GM19025 (cell line): ENCODE data around the gene CUTA.

Experiments
- ATAC-seq: cut with Tn5 transposase; IDR thresholded peaks from one replicate; pipeline ENCODE4 v1.9.1; 2021; ENCODE audit warnings: mild to moderate bottlenecking, low read depth, moderate library complexity; ENCODE audit not compliant: unreplicated experiment

Gene CUTA

DNA sequence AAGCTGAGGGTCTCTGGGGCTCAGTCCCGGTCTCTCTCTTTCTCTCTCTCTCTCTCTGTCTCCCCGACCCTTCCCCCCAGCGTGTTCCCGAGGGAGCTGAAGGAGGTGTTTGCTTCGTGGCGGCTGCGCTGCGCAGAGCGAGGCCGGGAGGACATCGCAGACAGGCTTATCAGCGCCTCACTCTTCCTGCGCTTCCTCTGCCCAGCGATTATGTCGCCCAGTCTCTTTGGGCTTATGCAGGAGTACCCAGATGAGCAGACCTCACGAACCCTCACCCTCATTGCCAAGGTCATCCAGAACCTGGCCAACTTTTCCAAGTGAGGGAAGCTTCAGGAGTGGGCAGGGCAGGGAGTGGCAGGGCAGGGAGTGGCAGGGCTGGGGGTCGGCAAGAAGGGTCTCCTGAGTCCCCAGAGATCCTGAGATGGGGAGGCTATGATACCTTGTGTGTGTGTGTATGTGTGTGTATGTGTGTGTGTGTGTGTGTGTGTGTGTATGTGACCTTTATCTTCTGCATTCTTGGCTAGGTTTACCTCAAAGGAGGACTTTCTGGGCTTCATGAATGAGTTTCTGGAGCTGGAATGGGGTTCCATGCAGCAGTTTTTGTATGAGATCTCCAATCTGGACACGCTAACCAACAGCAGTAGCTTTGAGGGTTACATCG, 22.9 kb upstream of the CUTA start:
- no peak for ATAC-seq

GRCh38 chr6:33439956-33440648, 22.2 kb upstream of the CUTA start:
- ATAC-seq, result no peak

DNA sequence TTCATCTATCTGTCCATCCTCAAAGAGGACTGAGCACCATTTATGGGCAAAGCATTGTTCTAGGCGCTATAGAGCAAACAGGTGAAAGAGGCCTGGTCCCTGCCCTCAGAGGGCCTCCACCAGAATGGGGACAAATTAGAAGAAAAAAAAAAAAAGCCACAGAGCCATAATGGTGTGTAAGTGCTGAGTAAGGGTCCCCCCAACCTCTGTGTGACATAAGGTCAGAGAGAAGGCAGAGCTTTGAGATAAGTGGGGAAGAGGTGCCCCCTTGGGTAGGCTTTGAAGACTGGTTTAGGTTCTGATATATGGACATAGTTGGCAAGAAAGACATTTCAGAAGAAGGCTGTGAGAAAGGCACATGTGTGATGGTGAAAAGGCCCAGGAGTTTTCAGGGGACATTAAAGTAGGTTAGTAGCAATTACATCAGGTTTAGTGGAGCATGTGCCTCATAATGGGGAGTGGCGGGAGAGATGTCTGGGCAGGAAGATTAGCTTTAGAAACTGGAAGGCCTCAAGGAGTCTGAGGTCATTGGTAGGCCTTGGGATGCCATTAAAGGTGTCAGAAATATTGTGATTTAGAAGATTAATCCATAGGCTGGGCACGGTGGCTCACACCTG, 21.2 kb upstream of the CUTA start:
- ATAC-seq, result no peak

DNA sequence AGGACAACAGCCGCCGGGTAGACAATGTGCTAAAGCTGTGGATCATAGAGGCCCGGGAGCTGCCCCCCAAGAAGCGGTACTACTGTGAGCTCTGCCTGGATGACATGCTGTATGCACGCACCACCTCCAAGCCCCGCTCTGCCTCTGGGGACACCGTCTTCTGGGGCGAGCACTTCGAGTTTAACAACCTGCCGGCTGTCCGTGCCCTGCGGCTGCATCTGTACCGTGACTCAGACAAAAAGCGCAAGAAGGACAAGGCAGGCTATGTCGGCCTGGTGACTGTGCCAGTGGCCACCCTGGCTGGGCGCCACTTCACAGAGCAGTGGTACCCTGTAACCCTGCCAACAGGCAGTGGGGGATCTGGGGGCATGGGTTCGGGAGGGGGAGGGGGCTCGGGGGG, 19.8 kb upstream of the CUTA start:
- ATAC-seq, result no peak

DNA sequence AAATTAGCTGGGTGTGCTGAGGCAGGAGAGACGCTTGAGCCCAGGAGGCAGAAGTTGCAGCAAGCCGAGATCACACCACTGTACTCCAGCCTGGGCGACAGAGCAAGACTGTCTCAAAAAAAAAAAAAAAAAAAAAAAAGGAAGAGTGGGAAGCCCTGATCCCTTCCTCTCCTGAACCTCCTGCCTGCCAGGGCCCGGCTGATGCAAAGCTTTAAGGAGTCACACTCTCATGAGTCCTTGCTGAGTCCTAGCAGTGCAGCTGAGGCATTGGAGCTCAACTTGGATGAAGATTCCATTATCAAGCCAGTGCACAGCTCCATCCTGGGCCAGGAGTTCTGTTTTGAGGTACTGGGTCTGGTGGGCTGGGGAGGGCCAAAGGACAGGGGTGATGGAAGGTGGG, 17.1 kb upstream of the CUTA start:
- ATAC-seq, result no peak

GRCh38 chr6:33433544-33434191, 15.8 kb upstream of the CUTA start:
- no peak for ATAC-seq

DNA sequence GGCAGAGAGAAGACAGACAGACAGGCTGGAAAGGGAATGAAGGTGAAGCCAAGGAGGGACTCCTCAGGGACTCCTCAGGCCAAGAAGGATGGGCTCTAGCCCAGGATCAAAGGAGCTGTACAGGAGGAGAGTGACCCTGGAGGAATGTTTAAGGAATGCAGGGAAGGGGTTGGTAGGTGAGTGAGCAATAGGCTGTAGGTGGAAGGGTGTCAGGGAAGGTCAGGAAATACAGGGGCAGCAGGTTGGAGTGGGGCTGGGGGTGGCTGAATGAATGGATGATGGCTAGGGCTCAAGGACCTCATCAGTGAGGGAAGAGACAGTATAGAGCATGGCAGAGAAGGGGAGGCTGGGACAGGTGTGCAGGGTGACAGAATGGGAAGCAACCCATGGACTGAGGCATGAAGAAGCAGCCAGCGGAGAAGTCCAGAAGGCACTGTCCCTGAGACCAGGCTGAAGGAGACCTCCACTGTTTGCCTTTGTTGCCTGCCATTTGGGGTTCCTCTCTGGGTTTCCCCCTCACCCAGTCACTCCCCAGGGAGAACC, 15.2 kb upstream of the CUTA start:
- no peak for ATAC-seq

GRCh38 chr6:33432546-33432945, 14.6 kb upstream of the CUTA start:
- ATAC-seq, result no peak

DNA sequence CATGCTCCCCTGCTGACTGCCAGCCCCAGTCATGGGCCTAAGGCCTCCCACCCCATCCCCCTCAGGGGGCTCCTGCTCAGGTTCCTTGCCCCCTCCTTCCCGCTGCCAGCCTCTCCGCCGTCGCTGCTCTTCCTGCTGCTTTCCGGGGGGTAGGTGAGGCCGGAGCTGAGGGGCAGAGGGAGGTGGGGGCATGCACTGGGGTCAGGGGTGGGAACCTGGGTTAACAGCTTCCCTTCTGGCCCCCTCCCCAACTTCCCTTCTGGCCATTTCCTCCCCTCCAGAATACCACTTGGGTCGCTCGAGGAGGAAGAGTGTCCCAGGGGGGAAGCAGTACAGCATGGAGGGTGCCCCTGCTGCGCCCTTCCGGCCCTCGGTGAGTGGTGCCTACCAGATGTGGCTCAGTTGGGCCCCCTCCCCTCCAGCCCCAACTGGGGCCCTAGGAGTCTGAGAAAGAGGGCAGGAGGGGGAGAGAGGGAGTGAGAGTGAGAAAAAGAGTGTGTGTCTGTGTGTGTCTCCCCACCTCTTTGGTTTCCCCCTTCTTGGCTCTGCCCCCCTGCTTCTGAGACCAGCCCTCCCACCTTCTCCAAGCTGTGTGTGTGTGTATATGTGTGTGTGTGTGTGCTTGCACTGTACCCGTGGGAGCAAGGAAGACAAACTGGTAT, 14.1 kb upstream of the CUTA start:
- no peak for ATAC-seq

DNA sequence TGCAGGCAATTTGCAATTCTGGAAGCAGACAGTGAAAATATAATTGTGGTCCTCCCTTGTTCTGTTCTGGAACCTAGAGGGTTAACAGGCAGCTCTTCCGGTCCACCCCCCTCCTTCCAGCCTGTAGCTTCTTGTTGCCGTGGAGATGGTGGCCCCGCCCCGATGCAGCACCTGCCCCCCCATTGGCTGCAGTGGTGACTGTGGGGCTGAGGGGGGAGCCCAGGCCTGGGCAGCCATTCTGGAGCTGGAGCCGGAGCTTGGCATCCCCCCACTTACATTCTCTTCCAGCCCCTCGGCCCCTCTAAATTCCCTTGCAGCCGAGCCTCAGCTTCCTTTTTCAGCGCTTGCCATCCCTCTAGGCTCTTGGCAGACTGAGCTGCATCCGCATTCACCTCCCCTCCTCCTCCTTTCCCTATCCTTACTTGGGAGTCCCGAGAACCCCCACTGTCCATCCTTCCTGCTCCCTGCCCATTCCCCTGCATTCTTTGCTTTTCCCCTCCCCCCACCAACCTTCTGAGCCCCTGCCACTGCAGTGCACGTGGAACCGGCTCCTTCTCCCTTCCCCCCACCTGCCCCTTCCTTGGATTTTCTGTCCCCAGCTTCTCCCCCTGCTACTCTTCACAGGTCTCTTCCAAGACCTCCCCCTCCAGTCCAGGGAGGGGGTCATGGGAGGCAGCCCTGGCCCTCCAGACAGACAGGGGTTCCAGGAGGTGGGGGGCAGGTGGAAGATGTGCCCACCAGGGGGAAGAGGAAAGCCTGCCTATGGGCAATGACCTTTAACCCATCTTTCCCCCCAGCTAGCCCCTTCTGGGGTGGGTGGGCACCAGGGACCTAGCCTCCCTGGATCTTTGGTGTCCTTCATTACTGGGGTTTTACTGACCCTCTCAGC, 13.3 kb upstream of the CUTA start:
- ATAC-seq, result peak; percentile 54

DNA sequence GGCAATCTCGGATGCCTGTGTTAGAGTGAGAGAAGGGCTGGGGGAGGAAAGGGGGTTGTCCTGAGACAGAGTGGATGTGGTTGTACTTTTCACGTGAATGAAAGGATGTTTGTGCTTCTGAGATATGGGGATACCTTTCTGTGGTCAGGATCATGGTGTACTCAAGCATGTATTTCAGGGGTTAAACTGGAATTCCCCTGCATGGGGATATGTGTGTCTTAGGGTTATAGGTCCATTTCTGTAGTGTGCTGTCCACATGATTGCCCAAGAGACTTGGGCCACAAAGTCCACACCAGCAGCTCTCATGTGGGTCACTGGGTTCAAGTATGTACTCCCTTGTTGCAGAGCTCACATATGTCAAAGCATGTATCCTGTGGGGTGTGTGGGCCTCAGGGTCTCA, 12.4 kb upstream of the CUTA start:
- no peak for ATAC-seq

DNA sequence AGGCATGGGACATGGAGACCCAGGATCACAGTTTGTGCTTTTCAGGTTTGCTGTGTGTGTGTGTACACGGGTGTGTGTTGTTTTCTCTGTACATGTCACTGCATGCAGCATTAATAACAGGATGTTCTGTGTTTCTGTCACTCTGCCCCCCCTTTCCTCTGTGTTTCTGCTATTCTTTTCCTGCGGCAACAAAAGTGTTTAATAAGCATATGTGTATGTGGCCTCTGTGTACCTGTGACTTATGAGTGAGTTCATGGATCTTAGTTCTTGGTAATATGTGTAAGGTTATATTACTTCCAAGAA, 11.8 kb upstream of the CUTA start:
- no peak for ATAC-seq

GRCh38 chr6:33428966-33429749, 11.3 kb upstream of the CUTA start:
- ATAC-seq, result no peak

DNA sequence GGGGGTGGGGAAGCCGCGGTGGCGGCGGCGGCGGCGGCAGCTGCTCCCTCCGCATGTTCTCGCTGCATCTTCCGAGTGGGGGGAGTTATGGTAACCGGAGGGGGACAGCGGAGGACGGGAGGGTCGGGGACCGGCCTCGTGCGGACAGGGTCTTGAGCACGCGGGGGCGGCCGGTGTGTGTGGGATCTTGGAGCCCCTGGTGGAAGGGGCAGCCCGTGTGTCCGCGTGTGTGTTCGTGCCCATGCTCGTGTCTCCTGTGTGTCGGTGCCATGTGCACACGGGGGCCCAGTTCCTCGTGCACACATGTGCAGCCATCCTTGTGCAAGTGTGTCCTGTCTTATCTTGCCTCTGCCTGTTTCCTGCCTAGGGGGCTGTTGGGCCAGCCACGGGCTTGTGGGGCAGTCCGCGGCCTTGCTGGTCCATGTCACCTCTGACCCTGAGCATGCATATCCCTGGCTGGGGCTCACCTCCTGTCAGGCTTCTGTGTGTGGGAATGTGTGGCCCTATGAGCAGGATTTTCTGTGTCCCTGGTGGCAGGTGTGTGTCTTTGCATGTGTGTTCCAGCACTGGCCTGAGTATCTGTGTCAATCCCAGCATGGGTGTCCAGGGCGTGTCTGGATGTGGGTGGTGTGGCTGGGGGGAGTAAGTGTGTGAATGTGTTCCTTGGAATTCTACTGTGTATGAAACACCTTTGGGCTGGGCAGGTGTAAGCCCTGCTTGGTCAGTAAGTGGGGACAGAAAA, 10.5 kb upstream of the CUTA start:
- no peak for ATAC-seq

GRCh38 chr6:33427585-33428223, 9.8 kb upstream of the CUTA start:
- ATAC-seq, result no peak

DNA sequence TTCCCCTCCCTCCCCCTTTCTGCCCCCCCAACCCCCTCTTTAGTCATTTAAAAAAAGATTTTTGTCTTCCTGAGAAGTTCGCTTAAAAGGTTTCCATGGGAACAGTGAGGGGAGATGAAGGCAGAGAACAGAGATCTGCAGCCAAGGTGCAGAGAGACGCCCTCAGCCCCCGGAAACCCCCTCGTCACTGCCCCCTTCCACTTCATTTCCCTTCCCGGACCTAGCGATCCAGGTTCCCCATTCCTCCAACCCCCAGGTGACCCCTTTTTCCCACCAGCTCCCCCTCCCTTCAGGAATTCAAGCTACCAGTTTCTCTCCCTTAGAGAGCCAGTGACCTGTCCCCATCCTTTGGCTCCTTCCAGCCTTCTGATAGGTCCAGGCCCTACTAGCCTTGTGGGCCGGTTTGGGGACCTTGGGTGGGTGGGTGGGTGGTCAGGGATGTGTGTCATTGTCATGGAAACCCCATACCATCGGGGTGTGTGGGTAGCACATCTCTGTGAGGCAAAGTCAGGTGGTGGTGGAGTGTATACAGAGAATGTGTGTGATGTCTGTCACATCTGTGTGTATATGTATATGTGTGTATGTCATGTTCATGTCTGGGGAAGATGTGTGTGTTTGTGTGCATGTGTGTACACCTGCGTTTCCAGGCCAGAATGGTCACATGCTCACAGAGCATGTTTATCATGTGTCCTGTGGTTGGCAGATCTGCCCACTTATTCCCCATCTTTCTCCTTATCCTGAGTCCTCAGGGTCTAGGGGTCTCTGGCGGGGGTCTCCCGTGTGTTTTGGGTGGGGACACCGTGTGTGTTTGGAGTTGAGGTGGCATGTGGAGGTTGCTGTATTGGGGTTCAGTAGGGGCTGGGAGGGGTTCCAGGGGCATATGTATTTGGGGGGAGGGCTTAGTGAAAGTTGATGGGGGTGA, 8.9 kb upstream of the CUTA start:
- ATAC-seq, result no peak
